ENCODE data around the gene EVC2.

The EVC2 gene

DNA sequence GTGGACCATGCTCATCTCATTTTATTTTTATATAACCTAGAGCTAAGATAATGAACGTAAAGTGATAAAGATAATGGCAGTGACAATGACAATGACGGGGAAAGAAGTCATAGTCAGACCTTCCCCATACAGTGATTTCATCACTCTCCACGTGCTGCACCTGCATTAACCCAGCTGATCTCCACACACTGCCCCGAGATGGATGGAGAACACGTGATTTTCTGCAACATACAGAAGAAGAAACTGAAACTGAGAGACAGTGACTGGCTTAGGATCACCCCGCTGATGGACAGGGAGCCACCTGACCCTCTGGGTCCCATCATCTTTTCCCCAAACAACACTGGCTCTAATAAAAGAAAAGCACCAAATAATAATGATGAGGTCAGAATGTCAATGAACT, 22.0 kb downstream of the EVC2 start:
- no peak for DNase-seq (ENCODE audit: low read depth in 2 of 3, low spot score in 1 of 3)

DNA sequence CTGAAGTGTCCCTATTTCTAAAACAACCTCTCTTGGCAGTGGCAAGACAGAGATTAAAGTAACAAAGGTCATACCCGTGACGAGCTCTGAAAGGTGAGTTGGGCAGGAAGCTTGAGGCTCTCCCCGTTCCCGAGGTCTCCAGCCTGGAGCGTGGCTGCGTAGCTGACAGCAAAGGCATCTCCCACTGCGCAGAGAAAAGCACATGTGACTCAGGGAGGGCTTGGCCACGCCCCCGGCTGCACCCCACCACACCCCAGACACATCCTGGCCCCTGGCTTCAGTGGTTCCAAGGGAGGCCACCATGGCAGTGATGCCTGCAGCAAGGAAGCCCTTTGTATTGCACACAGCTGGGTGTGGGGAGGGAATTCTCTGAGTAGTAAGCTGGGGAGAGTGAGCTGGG, 23.1 kb downstream of the EVC2 start:
- no peak for DNase-seq (ENCODE audit: low read depth in 2 of 3, low spot score in 1 of 3)

DNA sequence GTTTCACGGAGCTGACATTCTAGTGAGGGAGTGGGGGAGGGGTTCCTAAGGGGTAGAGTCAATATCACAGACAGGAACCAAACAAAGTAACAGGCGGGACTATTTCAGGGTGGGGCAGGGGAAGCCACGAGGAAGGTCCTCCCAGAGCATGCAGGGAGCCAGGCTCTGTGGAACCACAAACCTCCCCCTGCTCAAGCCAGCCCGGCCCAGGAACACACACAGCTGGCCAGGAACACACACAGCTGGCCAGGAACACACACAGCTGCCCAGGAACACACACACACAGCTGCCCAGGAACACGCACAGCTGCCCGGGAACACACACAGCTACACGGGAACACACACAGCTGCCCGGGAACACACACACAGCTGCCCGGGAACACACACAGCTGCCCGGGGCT, 24.8 kb downstream of the EVC2 start:
- no peak for DNase-seq (ENCODE audit: low read depth in 2 of 3, low spot score in 1 of 3)

DNA sequence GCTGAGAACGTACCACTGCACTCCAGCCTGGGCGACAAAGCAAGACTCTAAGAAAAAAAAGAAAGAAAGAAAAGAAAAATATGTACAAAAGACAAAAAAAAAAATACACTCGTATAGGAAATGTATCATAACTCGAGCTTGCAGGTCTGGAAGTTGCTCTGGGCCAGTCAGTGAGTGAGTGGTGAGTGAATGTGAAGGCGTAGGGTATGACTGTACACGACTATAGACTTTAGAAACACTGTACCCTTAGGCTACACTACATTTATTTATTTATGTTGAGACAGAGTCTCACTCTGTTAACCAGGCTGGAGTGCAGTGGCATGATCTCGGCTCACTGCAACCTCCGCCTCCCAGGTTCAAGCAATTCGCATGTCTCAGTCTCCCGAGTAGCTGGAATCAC, 29.4 kb downstream of the EVC2 start:
- DNase-seq (ENCODE audit: low read depth in 2 of 3, low spot score in 1 of 3): no peak

DNA sequence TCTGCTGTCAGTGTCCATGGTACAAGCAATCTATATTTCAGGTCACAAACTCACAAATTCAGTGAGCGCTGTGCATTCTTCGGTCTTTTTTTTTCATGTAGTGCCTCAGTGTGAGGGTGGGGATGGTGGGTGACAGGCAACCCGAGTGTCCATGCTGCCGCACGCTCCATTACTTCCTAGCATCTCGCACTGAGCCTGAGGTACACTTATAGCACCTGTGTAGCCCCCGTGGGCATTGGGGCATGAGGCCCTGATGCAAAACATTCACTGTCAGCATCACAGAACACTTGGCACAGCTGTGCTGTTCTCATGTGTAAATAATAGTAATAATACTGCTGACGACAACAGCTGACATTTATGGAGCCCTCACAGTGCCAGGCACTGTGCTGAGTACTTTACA, 31.6 kb downstream of the EVC2 start:
- DNase-seq (ENCODE audit: low read depth in 2 of 3, low spot score in 1 of 3): no peak

DNA sequence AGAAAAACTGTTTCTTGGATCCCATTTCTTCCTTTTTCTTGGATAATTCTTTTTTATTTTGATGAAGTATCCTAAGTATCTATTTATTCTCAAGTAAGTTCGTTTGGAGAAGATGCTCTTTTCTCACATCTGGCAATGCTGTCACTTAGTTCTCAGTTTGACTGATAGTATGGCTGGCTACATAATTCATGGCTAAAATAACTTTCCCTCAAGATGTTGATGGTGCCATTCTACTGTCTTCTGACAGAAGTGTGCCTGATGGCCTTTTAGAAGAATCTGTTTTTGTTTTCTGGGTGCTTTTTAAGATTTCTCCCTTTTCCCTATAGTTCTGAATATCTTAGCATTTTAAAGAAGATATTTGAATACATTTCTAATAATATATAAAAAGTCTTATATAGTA, 41.6 kb downstream of the EVC2 start:
- no peak for DNase-seq (ENCODE audit: low read depth in 2 of 3, low spot score in 1 of 3)

DNA sequence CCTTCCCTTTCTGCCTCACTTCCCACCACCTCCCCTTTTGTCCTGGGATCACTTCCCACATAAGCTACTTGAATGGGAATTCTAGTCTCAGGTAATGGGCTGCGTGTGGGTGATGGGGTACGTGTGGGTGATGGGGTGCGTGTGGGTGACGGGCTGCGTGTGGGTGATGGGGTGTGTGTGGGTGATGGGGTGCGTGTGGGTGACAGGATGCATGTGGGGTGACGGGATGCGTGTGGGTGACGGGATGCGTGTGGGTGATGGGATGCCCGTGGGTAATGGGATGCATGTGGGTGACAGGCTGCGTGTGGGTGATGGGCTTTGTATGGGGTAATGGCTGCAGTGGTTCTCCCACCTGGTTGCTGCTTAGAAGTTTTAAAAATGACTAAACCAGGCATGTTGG, 43.6 kb downstream of the EVC2 start:
- DNase-seq (ENCODE audit: low read depth in 2 of 3, low spot score in 1 of 3): no peak

DNA sequence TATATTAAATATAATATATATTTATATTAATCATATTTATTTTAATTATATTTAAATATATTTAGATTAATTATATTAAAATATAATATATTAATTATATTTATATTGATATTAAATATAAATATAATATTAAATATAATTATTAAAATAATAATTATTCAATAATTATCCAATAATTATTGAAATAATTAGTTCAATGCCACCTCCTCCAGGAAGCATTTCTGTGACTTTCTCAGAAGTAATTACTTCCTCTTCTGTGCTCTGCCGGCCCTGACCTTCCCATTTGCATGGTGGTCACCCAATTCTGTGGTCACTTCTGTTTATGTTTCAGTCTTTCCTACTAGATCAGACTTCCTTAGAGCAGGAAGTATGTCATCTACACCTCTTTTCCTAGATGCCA, 45.8 kb downstream of the EVC2 start:
- no peak for DNase-seq (ENCODE audit: low read depth in 2 of 3, low spot score in 1 of 3)

DNA sequence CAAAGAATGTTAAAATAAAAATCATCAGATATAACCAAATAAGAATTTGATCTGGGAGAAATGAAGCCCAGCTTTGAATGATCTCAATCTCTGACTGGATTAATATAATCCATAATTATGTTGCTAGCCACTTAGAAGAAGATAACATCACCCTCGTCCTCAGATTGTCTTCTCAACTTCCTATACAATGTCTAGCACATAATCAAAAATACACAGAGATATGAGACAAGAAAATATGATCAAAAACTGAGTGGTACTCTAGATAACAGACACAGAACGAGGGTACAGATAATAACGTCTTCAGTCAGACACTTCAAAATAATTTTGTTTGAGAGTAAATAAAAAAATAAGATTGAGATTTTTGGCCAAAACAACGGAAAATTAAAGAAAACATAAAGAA, 47.1 kb downstream of the EVC2 start:
- DNase-seq (ENCODE audit: low read depth in 2 of 3, low spot score in 1 of 3): no peak

DNA sequence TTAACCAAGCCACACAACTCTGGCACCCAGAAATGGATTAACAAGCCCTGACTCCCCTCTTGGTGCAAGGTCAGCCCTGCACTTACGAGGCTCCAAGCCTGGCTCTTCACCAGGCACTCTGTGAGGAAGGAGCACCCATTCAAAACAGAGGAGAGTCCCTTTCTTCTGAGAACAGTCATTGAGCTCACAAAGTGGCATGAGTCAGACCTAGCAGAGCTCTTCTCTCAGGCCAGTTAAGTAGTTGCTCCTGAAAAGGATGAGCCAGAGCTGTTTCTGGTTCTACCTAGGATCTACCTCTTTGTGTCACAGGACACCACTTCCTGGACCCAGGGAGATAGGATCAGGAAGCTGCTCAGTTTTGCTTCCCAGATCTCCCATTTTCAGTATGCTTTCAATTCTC, 48.2 kb downstream of the EVC2 start:
- DNase-seq (ENCODE audit: low read depth in 2 of 3, low spot score in 1 of 3): no peak

DNA sequence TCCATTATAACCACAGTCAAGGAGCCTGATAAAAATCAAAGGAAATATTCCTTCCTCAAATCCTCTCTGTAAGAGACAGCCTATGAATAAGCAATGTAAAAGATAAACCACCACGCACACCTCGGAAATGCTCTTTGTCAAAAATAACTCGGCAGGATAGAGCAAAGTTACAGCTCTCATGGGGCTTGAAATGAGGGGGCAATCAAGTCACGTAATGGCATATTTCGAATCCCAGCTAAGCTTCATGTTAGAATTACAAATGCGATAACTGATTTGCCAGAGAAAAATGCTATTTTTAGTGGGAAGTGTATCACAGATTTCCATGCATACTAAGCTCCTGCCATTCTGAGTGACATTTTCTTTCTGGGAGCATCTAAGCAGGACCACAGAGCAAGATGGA, 49.4 kb downstream of the EVC2 start:
- DNase-seq (ENCODE audit: low read depth in 2 of 3, low spot score in 1 of 3): no peak

DNA sequence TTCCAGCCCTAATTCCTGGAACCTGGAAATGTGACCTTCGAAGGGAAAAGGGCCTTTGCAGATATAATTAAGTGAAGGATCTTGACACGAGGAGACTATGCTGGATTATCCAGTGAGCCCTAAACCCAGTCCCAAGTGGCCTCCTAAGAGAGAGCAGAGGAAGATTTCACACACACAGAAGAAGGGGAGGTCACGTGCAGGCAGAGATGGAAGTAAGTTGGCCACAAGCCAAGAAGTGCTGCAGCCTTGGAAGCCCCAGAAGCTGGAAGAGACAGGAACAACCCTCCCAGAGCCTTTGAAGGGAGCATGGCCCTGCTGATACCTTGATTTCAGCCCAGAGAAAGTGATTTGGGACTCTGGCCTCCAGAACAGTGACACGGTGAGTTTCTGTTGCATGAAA, 51.9 kb downstream of the EVC2 start:
- DNase-seq (ENCODE audit: low read depth in 2 of 3, low spot score in 1 of 3): no peak

DNA sequence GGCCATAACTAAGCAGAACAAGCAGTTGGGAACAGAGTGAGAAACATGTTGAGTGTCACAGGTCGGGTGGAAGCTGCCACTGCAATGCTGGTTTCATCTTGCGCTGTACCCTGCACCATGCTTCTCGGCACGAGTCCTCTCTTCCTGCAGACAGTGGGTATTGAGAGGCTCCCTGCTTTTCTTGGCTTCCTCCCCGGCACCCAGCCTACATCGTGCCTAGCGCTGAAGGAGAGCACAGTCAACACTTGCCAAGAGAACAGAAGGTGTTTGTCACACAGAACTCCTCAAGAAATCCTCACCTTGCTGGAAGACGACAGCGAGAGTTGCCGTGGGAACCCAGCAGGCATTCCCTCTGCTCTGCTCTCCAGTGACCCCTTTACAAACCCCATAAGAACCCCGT, 53.6 kb downstream of the EVC2 start:
- no peak for DNase-seq (ENCODE audit: low read depth in 2 of 3, low spot score in 1 of 3)

DNA sequence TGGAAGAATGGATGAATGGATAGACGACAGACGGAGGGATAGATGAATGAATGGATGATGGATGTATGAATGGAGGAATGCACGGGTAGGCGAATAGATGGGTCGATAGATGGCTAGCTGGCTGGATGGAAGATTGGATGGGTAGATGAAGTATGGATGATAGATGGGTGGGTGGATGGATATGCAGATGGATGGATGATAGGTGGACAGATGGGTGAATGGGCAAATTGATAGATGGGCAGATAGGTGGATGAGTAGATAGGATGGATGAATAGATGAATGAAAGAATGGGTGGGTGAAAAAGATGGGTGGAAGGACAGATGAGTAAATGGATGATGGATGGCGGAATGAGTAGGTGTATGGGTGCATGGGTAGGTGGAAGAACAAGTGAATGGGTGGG, 57.3 kb downstream of the EVC2 start:
- DNase-seq (ENCODE audit: low read depth in 2 of 3, low spot score in 1 of 3): no peak

DNA sequence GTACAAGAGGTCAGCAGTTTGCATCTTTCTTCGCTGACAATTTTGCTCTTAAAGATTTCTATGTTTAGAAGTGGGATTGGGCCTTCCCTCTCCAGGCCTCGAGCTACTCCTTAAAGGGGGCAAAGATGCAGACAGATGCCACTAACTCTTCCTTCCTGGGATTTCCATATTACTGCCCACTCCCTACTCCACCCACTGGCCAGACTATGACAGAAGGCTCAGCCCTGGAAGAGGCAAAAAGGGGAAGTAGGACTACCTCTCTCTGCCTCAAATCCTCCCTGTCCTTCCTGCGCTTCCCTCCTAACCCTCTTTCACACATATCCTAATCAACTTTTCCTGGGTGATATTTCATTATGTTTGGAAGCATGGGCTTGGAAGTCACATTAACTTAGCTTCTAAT, 58.3 kb downstream of the EVC2 start:
- no peak for DNase-seq (ENCODE audit: low read depth in 2 of 3, low spot score in 1 of 3)

DNA sequence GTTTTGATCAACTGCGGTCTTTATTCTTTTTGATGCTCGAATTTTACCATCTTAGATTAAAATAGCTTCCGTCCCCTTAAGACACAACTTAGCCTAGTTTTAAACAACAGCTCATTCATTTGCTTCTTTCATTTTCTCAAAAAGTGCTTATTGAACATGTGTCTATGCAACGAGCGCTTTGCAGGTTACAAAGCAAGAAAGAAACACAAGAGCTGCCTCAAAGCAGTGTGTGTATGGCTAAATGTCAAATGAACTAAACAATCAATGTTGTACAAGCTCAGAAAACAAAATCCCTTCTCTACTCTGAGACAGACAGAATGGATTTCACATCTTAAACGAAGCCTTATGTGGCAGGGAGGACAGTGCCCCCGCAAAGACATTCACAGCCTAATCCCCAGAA, 61.0 kb downstream of the EVC2 start:
- no peak for DNase-seq (ENCODE audit: low read depth in 2 of 3, low spot score in 1 of 3)

DNA sequence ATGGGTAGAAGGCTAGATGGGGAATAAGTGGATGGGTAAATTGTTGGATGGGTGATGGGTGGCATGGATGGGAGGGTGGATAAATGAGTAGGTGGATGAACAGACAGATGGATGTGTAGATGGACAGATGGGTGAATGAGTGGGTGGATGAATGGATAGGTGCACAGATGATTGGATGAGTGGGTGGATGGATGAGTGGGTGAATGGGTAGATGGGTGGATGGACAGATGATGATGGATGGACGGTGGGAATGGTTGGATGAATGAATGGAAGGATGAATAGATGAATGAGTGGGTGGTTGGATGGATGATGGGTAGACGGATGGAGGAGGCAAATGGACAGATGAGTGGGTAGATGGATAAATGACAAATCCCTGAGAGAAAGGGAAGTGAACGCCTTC, 68.3 kb downstream of the EVC2 start:
- DNase-seq (ENCODE audit: low read depth in 2 of 3, low spot score in 1 of 3): no peak

DNA sequence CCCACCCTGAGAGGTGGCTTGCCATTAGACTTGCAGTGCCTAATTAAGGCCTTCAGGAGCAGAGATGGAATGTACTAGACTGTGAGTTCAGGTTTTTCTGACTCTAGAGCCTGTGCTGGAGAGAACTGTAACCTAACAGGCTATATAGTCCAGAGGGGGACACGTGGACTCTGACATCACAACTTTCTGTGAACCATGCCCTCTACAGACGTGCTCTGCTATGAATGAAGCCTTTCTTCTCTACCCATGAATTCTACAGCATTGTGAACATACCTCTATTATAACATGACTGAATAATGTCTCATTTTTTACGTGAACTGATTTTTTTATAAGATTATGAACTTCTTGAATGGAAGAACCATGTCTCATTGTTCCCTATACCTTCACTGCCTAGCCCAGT, 68.8 kb downstream of the EVC2 start:
- DNase-seq (ENCODE audit: low read depth in 2 of 3, low spot score in 1 of 3): no peak

DNA sequence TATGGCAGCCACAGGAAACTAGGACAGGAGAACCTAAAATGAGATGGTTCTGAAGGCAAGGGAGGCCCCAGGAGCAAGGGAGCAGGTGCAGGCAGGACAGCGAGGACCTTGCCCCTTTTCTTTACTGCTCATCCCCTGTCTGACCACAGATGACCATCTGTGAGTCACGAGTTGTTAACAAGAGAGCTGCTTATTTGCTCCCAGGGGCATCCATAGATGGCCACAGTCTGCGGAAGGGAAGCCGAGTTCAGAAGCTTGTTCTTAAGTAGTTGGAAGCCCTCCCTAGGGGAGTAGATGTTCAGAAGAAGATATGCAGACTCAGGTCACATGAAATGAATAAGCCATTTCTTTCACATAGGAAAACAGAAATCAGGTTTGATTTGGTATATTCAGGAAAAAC, 69.4 kb downstream of the EVC2 start:
- no peak for DNase-seq (ENCODE audit: low read depth in 2 of 3, low spot score in 1 of 3)

DNA sequence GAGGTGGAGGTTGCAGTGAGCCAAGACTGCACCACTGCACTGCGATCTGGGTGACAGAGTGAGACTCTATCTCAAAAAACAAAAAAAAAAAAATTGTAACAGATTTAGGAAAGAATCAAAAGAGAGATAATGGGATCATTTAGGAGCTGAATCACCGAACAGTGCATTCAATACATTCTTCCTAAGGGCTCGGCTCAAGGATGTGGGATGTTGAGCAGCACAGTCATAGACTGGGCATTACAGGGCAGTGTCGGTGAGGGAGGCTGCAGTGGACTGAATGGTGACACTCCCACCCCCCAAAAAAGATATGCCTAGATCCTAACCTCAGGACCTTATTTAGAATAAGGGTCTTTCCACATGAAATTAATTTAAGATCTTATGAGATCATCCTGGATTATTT, 70.0 kb downstream of the EVC2 start:
- DNase-seq (ENCODE audit: low read depth in 2 of 3, low spot score in 1 of 3): no peak

DNA sequence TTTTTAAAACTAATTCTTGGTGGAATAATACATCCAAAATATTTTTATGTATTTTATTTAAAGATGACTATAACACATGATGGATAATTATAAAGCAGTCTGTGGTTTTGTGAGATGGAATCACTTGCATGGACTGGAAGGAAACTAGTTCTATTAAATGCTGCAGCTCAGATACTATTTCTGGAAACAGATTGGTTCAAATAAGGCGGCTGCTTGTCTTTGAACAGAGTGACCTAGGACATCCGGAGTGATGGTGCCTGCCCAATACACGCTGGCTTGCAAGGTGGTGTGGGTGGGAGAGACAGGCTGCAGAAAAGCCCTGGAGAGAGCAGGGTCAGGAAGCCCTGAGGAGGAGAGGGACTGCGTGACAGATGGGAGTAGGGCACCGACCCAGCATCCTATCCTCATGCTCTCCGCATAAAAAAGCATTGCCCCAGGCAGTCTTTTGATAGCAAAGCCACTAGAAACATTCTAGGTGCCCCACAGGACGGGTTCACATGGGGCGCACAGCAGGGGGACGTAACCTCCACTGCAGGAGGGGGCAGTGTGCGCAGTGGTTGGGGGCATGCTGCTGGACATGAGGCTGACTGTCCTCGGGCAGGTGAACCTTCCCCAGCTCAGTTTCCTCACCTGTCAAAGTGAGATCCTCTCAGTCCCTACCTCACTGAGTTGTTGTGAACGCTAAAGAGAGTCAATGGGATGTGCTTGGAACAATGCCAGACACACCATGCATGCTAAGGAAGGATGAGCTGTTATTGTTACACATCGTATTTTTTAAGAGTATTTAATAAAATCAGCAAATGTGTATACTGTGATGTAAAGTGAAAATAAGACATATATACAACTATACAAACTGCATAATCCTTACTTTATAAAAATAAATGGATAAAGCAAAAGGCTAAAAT, 71.3 kb downstream of the EVC2 start:
- no peak for DNase-seq (ENCODE audit: low read depth in 2 of 3, low spot score in 1 of 3)

DNA sequence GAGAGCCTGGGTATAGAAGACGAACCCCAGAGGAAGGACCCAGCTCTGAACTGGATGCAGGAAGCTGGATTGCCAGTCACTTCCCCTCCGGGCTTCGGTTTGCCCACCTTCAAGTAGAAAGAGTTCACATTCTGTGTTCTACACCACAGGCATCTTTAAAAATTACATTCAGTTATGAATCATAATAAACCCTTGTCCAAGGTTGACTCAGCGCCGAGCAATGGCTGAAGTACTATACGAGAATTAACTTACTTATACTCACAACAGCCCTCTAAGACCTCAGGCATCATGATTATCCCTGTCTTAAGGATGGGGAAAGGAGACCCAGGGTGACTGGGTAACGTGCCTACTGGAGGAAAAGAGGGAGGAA, 72.5 kb downstream of the EVC2 start:
- no peak for DNase-seq (ENCODE audit: low read depth in 2 of 3, low spot score in 1 of 3)

DNA sequence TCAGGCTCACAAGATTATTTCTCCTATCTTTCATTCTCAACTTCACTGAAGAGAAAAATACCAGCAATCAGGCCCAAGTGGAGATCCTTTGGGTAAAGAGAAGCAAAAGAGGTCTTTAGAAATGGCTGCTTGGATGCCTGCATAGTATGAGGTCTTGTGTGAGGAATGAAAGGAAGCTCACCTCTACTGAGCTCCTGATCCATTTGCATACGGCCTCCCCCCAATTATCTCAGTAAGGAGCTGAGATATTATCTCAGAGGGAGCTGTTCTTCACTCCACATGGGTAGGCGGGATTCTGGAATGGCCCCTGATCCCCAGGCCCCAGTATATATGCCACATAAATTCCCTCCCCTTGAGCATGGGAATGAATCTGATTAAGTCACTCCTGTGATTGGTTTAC, 75.8 kb downstream of the EVC2 start:
- DNase-seq (ENCODE audit: low read depth in 2 of 3, low spot score in 1 of 3): no peak

DNA sequence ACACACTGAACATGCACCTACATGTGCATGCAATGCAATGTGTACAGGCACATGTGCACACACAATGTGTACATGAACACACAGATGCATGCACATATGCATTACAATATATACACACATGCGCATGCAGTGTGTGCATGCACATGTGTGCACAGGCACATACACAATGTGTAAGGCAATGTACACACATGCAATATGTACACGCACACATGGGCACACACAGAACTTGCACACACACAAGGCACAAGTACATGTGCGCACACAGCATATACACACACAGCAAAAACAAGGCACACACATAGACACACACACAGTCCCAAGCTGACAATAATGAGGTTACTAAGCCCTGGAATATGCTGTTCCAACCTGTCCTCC, 76.3 kb downstream of the EVC2 start:
- no peak for DNase-seq (ENCODE audit: low read depth in 2 of 3, low spot score in 1 of 3)

All from stimulated activated CD4-positive, alpha-beta T cell treated with anti-CD3 and anti-CD28 coated beads, Interleukin-12 subunit alpha, Interleukin-12 subunit beta, amount 100 ng/mL, for 48 hours (primary cell).